Thyroid gland (tissue), 4 donors: ENCODE data around the gene IGSF23. TPM values are rescaled to one million over a fixed set of nuclear protein-coding genes. Genes with fewer than 3 reads are reported as not detected.

Experiments used
- DNase-seq, 2 donors: peaks; one replicate each; pipeline ENCODE4 v3.0.0-alpha.2; 2019
- H3K27ac ChIP-seq, 3 donors: fragments of 200-600 bp; sonication (generic); 1 replicate in 2 of 3; 2 replicates in 1 of 3; pipeline ENCODE4 v1.5.1; 2016 to 2019; ENCODE audit warnings: mild to moderate bottlenecking in 1 of 3, moderate library complexity in 1 of 3
- H3K27me3 ChIP-seq: fragments of 200-600 bp; sonication (generic); one replicate; pipeline ENCODE4 v1.5.1; 2019
- H3K36me3 ChIP-seq, 2 donors: fragments of 200-600 bp; sonication (generic); one replicate each; pipeline ENCODE4 v1.5.1; 2016 to 2019
- H3K4me1 ChIP-seq, 2 donors: fragments of 200-600 bp; sonication (generic); one replicate each; pipeline ENCODE4 v1.5.1; 2017 to 2019
- H3K4me3 ChIP-seq, 3 donors: fragments of 200-600 bp; sonication (generic); replicated peaks in 1 of 3; 1 replicate in 2 of 3; 2 replicates in 1 of 3; pipeline ENCODE4 v1.5.1; 2016; ENCODE audit warnings: mild to moderate bottlenecking in 1 of 3
- H3K9me3 ChIP-seq: fragments of 200-600 bp; sonication (generic); one replicate; pipeline ENCODE4 v1.5.1; 2017
- POLR2A ChIP-seq, 2 donors: fragments of 450-650 bp; IDR thresholded peaks; one replicate each; pipeline ENCODE4 v1.6.1; 2017; ENCODE audit warnings: antibody characterized with exemption in 2 of 2, mild to moderate bottlenecking in 2 of 2, moderate library complexity in 1 of 2
- WGBS, 2 donors: methylation state at CpG; one replicate each; pipeline ENCODE4 v1.1.5; 2017; 5-methylcytosine and 5-hydroxymethylcytosine counted together
- intact Hi-C: fragments of 100-400 bp; cut with DNase I; formaldehyde crosslinking; loops from one replicate; pipeline ENCODE4 v1.15.1; 2023
- total RNA-seq, 4 donors: library from RNA; depleted of rRNA; stranded (reverse); fragments of >200 nt; gene quantifications; one replicate each; pipeline ENCODE4 v1.2.3, GENCODE V29; 2016
- TF ChIP-seq, protein P1 (sequence below), 6 experiments: fragments of 200-600 bp in 3 of 6; fragments of 450-650 bp in 3 of 6; sonication (generic) in 3 of 6; IDR thresholded peaks; one replicate each; pipeline ENCODE4 v1.5.1; 2016 to 2019; ENCODE audit warnings: antibody characterized with exemption in 6 of 6, mild to moderate bottlenecking in 2 of 6, inconsistent platforms in 1 of 6, moderate library complexity in 1 of 6

IGSF23 gene
- total RNA-seq, 4 donors from 2014 or later: not detected

DNA sequence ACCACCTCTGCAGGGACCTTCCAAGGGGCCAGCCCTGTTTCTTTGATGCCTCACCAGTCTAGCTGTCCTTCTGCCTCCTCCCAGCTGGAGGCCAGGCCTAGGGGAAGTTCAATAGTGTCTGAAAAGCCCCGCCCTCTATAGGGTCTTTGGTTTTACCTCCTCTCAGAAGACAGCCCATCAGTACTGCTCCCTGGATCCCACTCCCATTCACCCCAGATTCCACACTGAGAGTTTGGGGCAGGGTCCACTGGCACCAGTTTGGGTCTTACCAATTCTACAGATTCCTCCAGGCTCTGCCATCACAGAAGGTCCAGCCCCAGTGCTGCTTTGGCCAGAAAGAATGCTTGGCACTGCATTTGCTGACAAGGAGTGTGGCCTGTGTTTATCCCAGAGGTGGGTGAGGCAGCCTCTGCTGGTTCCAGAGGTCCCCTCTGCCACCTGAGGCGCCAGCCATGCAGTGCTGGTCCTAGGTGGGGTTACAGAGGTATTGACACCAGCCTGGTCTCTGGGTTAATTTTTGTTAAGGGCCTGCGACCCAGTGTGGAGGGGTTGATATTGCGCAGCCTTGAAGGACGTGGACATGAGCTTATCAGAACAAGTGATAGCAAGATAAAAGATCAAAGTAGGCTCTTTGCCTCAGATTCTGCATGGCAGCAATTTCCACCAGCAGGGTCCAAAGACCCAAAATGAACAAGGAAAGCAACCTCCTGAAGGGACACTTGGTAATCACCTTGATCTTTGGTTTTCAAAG lies 41.4 kb upstream of the IGSF23 start:
- no peak overlapping the region for H3K4me3 ChIP-seq
- H3K27me3 ChIP-seq: no peaks in the 10 kb centered on the region
- no peaks in the 10 kb centered on the region for H3K9me3 ChIP-seq
- H3K27ac ChIP-seq: no peak overlapping the region
- TF ChIP-seq, protein P1, sequence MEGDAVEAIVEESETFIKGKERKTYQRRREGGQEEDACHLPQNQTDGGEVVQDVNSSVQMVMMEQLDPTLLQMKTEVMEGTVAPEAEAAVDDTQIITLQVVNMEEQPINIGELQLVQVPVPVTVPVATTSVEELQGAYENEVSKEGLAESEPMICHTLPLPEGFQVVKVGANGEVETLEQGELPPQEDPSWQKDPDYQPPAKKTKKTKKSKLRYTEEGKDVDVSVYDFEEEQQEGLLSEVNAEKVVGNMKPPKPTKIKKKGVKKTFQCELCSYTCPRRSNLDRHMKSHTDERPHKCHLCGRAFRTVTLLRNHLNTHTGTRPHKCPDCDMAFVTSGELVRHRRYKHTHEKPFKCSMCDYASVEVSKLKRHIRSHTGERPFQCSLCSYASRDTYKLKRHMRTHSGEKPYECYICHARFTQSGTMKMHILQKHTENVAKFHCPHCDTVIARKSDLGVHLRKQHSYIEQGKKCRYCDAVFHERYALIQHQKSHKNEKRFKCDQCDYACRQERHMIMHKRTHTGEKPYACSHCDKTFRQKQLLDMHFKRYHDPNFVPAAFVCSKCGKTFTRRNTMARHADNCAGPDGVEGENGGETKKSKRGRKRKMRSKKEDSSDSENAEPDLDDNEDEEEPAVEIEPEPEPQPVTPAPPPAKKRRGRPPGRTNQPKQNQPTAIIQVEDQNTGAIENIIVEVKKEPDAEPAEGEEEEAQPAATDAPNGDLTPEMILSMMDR (IDR thresholded peaks at IDR 0.05): no peak
- intact Hi-C loops: loop anchor here (10.0 kb wide), 1 partner anchor 213 kb away; no protein-coding TSS in a partner anchor
- DNase-seq: no peak
- no peaks in the 10 kb centered on the region for H3K36me3 ChIP-seq
- H3K4me1 ChIP-seq: no peaks in the 10 kb centered on the region
- 78 to 92% methylated on average over 5 of the region's 5 CpGs for WGBS, 2 donors

DNA sequence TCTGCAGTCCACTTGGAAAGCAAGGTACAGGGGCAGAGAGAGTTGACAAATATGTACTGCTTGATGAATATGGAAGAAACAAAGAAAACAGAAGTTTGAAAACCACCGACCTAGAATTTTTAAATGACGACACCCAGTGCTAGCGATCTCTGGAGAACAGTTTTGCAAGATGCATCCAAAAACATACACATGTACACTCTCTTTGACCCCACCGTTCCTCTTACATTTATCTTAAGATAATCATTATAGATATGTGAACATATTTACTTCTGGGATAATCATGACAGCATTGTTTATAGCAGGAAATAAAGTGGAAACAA lies 40.8 kb upstream of the IGSF23 start:
- no peaks in the 10 kb centered on the region for H3K4me1 ChIP-seq
- DNase-seq: no peak
- no peaks in the 10 kb centered on the region for H3K27me3 ChIP-seq
- intact Hi-C loops: loop anchor here (10.0 kb wide), 1 partner anchor 212 kb away; no protein-coding TSS in a partner anchor
- WGBS, 2 donors: 71 to 80% methylated on average over 4 of the region's 4 CpGs
- H3K4me3 ChIP-seq: no peak overlapping the region
- H3K9me3 ChIP-seq: no peaks in the 10 kb centered on the region
- no peak for TF ChIP-seq POLR2A (IDR thresholded peaks at IDR 0.05)
- TF ChIP-seq, protein P1 (IDR thresholded peaks at IDR 0.05): no peak
- H3K27ac ChIP-seq: no peak overlapping the region
- H3K36me3 ChIP-seq: no peaks in the 10 kb centered on the region

DNA sequence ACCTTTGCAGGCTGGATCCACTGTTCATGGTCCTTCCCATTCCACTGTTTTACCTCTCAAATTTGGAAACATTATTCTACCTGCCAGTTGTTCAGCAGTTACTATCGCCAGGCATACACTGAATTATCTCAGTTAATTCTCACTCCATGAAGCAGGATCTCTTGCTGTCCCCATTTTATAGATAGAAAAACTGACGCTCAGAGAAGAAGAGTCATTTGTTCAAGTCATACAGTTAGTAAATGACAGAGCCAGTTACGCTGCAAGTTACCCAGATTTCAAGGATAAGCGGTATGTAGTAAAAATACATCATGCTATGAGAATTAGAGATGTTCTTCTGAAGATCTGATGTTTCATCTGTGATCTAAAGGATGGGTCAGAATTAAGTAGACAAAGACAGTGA lies 40.2 kb upstream of the IGSF23 start:
- no peak overlapping the region for H3K27ac ChIP-seq
- DNase-seq: no peak
- WGBS, 2 donors: 88 to 91% methylated on average over 4 of the region's 4 CpGs
- no peaks in the 10 kb centered on the region for H3K4me1 ChIP-seq
- intact Hi-C loops: loop anchor here (10.0 kb wide), 1 partner anchor 212 kb away; no protein-coding TSS in a partner anchor
- no peak overlapping the region for H3K4me3 ChIP-seq
- H3K36me3 ChIP-seq: no peaks in the 10 kb centered on the region
- no peaks in the 10 kb centered on the region for H3K27me3 ChIP-seq
- no peak for TF ChIP-seq POLR2A (IDR thresholded peaks at IDR 0.05)
- TF ChIP-seq, protein P1 (IDR thresholded peaks at IDR 0.05): no peak
- no peaks in the 10 kb centered on the region for H3K9me3 ChIP-seq

DNA sequence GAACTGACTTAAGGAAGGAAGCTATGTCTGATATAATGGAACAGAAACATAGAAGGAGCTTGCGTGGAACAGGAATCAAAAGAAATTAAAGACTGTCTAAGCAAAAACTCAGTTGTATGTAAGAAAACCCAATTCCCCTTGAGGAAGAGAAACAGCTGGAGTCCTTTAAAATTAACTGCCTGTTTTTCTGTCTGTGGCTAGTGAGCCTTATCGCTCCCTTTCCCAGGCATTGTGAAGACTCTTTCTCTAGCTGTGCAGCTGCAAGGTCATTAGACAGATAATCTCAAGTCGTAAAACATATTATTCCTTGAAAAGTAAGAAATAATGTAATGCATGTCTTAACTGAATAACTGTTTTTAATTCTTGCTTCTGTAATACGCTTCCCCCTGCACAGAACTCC lies 39.7 kb upstream of the IGSF23 start:
- intact Hi-C loops: loop anchor here (10.0 kb wide), 1 partner anchor 211 kb away; no protein-coding TSS in a partner anchor
- Histone ChIP-seq H3K4me3 (no peak overlapping the region), H3K27me3 (no peaks in the 10 kb centered on the region), H3K4me1 (no peaks in the 10 kb centered on the region), H3K36me3 (no peaks in the 10 kb centered on the region), H3K9me3 (no peaks in the 10 kb centered on the region), H3K27ac (no peak overlapping the region)
- 71 to 79% methylated on average over 4 of the region's 4 CpGs for WGBS, 2 donors
- no peak for DNase-seq
- TF ChIP-seq POLR2A (IDR thresholded peaks at IDR 0.05): no peak
- TF ChIP-seq, protein P1 (IDR thresholded peaks at IDR 0.05): no peak

DNA sequence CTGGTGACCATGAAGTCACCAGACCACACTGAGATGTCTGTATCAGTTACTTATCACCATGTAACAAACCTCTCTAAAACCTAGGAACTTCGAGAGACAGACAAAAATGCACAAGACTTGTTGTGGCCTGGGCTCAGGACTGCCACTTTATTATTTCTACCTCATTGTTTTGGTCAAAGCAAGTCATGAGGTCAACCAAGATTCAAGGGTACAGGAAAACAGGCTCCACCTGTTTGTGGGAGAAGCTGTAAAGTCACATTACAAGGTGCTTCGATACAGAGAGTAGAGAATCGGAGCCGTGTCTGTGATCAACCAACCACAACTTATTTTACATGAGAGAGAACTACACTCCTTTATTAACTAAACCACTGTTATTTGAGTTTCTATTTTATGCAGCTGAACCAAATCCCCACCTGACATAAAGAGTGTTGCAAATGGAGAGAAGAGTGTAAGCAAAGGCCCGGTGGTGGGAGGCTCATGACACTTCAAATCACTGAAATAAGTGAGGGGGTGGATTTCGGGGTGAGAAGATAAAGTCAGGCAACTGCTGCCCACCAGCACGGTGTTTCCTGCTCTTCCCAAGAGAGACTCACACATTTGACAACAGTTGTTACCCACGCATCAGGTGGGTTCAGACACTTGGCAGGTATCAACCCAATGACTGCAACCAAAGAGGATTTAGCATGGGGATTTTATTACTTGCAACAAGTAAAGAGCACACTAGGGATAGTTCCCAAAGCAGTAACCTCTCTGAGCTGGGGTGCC lies 39.0 kb upstream of the IGSF23 start:
- Histone ChIP-seq H3K27me3 (no peaks in the 10 kb centered on the region), H3K36me3 (no peaks in the 10 kb centered on the region), H3K27ac (no peak overlapping the region), H3K4me3 (no peak overlapping the region), H3K4me1 (no peaks in the 10 kb centered on the region), H3K9me3 (no peaks in the 10 kb centered on the region)
- TF ChIP-seq, protein P1 (IDR thresholded peaks at IDR 0.05): no peak
- DNase-seq: no peak
- intact Hi-C loops: loop anchor here (10.0 kb wide), 1 partner anchor 210 kb away; no protein-coding TSS in a partner anchor
- WGBS, 2 donors: 60 to 68% methylated on average over 8 of the region's 8 CpGs
